Measurements from ENCODE around the gene NSRP1.
"Not testable (repeated sequence)": the region's sequence is repeated elsewhere in the genome, so short reads cannot be mapped to it uniquely, and the experiment has no call there.

Gene NSRP1

GRCh38 chr17:30118635-30119034 is 2.0 kb downstream of the NSRP1 start:
- DNase-seq (ENCODE audit: low read depth in 2 of 2): not testable (repeated sequence)

- DNase-seq (ENCODE audit: low read depth in 2 of 2): no peak
Measured at GRCh38 chr17:30124273-30124796, 7.7 kb downstream of the NSRP1 start.

- no peak for DNase-seq (ENCODE audit: low read depth in 2 of 2)
Measured at GRCh38 chr17:30130121-30130520, 13.5 kb downstream of the NSRP1 start.

- DNase-seq (ENCODE audit: low read depth in 2 of 2): no peak
Measured at GRCh38 chr17:30132615-30133014, 16.0 kb downstream of the NSRP1 start.

DNA sequence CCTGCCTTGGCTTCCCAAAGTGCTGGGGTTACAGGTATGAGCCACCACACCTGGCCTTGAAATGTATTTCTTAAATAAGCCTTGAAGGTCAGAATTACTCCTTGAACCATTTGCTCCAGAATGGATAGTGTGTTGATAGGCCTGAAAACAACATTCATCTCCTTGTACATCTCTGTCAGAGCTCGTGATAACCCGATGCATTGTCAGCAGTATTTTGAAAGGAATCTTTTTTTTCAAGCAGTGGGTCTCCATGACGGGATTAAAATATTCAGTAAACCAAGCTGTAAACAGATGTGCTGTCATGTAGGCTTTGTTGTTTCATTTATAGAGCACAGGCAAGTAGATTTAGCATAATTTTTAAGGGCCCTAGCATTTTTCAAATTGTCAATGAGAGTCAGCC is 16.6 kb downstream of the NSRP1 start:
- no peak for DNase-seq (ENCODE audit: low read depth in 2 of 2)

- no peak for DNase-seq (ENCODE audit: low read depth in 2 of 2)
Measured at GRCh38 chr17:30134551-30134950, 17.9 kb downstream of the NSRP1 start.

DNA sequence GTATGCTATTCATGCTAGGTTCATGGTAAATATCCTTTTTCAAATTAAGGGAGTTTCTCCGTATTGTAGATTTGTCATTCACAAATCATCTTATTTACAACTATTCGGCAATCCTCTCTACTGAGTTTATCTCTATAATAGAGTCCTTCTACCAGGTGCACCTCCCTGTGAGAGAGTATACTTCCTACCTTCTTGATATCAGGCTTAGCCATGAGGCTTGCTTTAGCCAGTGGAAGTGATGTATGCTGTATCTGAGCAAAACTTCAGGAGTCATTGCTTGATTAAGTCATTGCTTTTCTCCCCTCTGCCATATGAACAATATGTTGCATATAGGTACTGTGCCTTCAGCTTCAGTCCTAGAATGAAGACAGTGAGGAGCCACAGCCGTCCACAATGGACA is 20.5 kb downstream of the NSRP1 start:
- DNase-seq (ENCODE audit: low read depth in 2 of 2): no peak

DNA sequence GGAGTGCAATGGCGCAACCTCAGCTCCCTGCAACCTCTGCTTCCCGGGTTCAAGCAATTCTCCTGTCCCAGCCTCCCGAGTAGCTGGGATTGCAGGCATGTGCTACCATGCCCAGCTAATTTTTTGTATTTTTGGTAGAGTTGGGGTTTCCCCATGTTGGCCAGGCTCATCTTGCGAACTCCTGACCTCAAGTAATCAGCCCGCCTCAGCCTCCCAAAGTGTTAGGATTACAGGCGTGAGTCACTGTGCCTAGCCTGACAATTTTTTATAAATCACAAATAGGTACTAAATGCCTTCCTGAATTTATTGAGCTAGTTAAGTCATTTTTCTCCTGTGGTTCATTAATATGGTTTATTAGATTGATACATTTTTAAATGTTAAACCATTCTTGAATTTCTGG is 31.2 kb downstream of the NSRP1 start:
- not testable (repeated sequence) for DNase-seq (ENCODE audit: low read depth in 2 of 2)

- DNase-seq (ENCODE audit: low read depth in 2 of 2): no peak
Measured at GRCh38 chr17:30148376-30148775, 31.8 kb downstream of the NSRP1 start.

GRCh38 chr17:30151471-30151870 is 34.9 kb downstream of the NSRP1 start:
- DNase-seq (ENCODE audit: low read depth in 2 of 2): no peak

DNA sequence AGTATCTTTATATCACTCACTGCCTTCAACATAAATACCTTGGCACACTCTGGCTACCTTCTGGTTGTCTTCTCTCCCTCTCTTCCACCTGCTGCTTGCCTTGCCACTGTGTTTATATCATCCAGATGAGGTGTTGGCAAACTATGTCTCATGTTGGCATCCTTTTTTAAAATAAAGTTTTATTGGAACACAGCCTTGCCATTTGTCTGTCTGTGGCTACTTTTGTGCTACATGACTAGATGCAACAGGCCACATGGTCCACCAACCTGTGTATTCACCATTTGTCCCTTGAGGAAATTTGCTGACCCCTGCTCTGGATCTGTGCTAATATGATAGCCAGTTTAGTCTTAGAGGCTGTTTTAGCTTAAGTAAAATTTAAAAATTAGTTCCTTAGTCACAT is 36.8 kb downstream of the NSRP1 start:
- no peak for DNase-seq (ENCODE audit: low read depth in 2 of 2)

DNA sequence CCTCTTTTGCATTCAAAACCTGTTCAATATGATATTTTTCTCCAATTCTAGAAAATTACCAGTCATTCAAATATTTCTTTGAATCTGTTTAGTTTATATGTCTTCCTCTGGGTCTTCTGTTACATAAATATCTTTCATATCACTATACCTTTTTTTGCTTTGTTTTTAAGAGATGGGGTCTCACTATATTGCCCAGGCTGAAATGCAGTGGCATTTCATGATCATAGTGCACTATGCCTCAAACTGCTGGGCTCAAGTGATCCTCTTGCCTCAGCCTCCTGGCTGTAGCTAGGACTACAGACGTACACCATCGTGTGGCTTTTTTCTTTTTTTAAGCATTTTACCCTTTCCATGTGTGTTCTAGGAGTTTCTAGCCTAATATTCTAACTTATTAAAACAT is 38.8 kb downstream of the NSRP1 start:
- no peak for DNase-seq (ENCODE audit: low read depth in 2 of 2)

DNA sequence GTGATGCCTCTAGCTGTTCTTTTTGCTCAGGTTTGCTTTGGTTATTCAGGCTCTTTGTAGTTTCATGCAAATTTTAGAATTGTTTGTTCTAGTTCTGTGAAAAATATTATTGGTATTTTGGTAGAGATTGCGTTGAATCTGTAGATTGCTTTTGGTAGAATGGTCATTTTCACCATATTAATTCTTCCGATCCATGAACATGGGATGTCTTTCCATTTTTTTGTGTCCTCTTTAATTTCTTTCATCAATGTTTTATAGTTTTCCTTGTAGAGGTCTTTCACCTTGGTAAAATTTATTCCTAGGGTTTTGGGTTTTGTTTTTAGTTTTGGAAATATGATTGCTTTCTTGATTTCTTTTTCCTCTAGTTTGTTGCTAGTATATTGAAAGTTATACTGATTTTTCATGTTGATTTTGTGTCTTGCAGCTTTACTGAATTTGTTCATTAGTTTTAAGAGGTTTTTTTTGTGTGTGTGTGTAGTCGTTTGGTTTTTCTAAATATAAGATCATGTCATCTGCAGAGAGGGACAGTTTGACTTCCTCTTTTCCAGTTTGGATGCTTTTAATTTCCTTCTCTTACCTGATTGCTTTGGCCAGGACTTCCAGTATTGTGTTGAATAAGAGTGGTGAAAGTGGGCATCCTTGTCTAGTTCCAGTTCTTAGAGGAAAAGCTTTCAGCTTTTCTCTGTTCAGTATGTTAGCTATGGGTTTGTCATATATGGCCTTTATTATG is 42.4 kb downstream of the NSRP1 start:
- no peak for DNase-seq (ENCODE audit: low read depth in 2 of 2)

- no peak for DNase-seq (ENCODE audit: low read depth in 2 of 2)
Measured at GRCh38 chr17:30160419-30161172, 44.0 kb downstream of the NSRP1 start.

GRCh38 chr17:30161601-30162000 is 45.0 kb downstream of the NSRP1 start:
- no peak for DNase-seq (ENCODE audit: low read depth in 2 of 2)

DNA sequence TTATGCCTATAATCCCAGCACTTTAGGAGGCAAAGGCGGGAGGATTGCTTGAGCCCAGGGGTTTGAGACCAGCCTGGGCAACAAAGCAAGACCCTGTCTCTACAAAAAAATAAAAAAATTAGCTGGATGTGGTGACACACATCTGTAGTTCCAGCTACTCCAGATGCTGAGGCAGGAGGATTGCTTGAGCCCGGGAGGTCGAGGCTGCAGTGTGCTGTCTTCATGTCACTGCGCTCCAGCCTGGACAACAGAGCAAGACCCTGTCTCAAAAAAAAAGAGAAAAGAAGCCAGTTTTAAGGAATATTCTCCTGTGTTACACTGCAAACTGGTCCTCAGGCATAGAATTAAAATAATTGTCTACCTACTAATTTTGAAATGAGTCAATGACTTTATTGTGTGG is 47.9 kb downstream of the NSRP1 start:
- DNase-seq (ENCODE audit: low read depth in 2 of 2): no peak

DNA sequence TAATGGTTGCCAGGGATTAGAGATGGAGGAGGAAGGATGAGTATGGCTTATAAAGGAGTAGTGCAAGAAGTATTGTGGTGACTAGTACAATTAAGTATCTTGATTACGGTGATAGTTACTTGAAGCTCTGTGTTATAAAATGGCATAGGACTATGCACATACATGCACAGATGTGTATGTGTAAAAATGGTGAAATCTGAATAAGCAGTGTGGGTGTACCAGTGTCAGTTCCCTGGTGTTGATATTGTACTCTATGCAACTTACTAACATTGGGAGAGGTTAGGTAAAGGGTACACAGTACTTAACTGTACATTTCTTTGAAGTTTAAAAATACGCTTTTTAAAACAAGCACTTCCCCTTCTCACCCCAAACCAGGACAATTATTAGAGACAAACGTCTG is 48.5 kb downstream of the NSRP1 start:
- no peak for DNase-seq (ENCODE audit: low read depth in 2 of 2)

DNA sequence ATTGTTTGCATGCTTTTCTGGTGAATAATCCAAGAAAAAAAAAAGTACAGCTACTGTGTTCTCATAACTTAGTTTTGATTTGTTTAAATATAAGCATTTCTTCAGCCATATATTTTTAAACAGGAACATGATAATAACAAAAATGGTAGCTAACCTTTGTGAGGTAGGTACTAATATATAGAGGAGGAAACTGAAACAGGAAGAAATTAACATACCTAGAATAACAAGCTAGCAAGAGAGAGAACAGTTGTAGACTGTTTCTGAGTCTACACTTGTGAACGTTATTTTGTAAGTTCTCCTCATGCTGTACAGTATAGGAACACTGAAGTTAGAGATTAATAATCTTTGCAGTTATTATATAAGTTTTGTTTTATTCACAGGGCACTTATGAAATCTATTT is 49.3 kb downstream of the NSRP1 start:
- DNase-seq (ENCODE audit: low read depth in 2 of 2): no peak

DNA sequence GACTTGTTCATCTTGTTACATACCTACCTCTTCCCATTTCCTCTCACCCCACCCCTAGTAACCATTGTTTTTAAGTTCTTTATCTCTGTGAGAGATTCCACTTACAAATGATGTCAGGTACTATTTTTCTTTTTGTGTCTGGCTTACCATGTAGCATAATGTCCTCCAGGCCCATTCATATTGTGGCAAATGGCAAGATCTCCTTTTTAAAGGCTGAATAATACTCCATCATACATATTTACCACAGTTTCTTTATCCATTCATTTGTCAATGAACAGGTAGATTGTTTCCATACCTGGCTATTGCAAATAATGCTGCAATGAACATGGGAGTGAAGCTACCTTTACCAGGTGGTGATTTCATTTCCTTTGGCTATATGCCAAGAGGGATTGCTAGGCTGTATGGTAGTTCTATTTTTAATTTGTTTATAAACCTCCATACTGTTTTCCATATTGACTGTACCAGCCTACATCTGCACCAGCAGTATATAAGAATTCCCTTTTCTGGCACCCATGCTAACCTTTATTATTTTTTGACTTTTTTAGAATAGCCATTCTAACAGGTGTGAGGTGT is 53.9 kb downstream of the NSRP1 start:
- DNase-seq (ENCODE audit: low read depth in 2 of 2): no peak

GRCh38 chr17:30172560-30172959 is 55.9 kb downstream of the NSRP1 start:
- no peak for DNase-seq (ENCODE audit: low read depth in 2 of 2)

DNA sequence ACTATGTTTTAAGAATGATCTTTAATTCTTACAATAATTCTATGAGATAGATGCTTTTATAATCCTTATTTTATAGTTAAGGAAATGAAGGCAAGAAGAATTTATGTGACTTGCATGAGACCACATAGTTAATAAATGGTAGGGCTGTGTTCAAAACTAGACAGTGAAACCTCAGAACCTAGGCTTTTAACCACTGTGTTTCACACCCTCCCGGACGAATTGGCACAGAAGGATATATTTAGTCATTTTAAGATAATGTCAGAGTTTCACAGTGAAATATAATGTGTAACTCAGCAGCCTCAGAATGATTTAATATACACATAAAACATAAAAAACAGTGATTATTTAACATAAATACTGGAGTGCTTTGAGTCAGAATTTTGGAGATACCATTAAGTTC is 57.0 kb downstream of the NSRP1 start:
- DNase-seq (ENCODE audit: low read depth in 2 of 2): no peak

GRCh38 chr17:30174556-30174955 is 57.9 kb downstream of the NSRP1 start:
- DNase-seq (ENCODE audit: low read depth in 2 of 2): no peak

DNA sequence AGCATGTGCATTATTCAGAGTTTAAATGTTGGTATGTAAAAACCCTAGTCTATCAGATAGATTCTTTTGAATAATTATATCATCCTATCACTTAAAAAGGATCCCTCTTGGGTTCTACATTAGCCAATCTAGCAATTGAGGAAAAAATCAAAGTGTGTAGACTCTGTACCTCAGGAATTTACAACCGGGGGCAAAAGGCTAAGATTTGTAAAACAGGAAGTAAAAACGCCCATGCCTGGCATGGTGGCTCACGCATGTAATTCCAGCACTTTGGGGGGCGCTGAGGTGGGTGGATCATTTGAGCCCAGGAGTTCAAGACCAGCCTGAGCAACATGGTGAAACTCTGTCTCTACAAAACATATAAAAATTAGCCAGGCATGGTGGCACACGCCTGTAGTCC is 60.2 kb downstream of the NSRP1 start:
- no peak for DNase-seq (ENCODE audit: low read depth in 2 of 2)

Measured in fibroblast of skin of left quadriceps (primary cell).